ENCODE results near the gene MAPK12.

- no peak for TF ChIP-seq POLR2A (IDR thresholded peaks at IDR 0.05)
- no peak for TF ChIP-seq CTCF (IDR thresholded peaks at IDR 0.05)
Measured at GRCh38 chr22:50280708-50281383, 19.4 kb upstream of the MAPK12 start.

Measured in thyroid gland (tissue), 4 donors.